SHP77 treated with DMSO at 0.1 percent for 48 hours (cell line): ENCODE data around the gene TENM4.
"Not testable (repeated sequence)": the region's sequence is repeated elsewhere in the genome, so short reads cannot be mapped to it uniquely, and the experiment has no call there.

Experiments used
- DNase-seq: peaks from one replicate; lab custom pipeline; 2025; lab: John Stamatoyannopoulos, UW

TENM4 gene

DNA sequence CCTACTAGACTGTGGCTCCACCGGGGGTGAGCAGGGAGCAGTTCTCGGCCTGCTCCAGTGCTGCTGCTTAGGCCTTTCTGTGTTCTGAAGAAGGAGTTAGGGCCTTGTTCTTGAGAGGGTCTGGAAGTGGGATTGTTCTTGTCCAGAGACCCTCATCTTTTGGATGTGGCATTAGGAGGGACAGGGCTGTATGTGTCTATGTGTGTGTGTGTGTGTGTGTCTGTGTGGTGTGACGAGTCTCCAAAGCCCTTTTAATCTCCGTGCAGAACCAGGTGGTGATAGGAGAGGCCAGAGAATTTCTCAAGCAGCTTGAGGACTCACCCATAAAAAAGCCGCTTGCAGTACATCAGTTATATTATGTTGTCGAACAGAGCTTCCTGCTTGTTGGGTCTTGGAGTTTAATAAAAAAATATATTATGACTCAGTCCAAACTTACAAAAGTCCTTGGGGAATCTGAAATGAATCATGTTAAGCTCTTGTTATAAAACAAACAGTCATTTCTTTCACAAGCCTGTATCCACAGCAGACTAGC lies 196.5 kb downstream of the TENM4 start:
- DNase-seq: no peak

- DNase-seq: no peak
These were observed 197.2 kb downstream of the TENM4 start for GRCh38 chr11:79243422-79244210.

GRCh38 chr11:79242616-79243015 lies 198.2 kb downstream of the TENM4 start:
- DNase-seq: no peak

DNA sequence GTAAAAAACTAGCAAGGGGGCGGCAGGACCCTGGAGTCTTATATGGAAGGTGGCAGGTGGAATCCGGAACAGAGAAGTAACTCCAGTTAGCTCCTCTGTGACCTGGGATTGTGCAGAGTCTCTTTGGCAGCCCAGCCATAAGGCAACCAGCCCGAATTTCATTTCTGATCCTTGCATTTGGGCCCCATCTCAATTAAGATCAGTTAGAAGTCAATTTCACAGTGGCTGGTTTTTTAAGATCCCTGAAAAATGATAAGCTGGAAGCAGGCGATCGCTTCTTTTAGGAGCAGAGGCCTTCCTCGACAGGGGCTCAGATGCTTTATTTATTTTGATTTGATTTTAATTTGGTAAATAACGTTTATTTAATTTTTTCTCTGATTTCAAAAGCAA lies 199.0 kb downstream of the TENM4 start:
- DNase-seq: no peak

DNA sequence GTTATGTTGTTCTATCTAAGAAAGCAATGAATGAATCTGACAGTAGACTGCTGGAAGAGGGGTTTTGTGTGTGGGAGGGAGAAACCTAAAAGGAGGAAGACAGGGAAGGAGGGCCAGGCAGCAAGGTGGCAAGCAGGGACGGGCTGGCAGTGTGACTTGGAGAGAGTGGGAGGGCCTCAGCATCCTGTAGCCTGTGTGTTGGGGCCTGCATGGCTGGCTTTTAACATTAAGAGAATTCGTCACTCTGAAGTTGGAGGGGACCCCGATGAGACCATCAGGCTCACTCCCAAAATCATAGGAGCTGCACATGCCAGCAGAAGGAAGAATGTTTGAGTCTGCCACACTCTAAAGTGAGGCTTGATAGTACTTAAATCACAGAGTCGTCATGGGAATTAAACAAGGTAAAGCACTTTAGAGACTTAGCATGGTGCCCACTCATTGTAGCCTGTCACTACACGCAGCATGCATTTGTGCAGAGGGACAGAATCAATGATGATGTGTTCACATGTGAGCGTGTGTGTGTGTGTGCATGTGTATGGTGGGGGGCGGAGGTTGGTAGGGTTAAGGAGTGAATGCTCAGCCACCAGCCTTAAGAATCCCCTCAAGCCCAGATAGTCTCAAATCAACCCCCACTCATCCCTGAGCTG lies 199.5 kb downstream of the TENM4 start:
- no peak for DNase-seq

DNA sequence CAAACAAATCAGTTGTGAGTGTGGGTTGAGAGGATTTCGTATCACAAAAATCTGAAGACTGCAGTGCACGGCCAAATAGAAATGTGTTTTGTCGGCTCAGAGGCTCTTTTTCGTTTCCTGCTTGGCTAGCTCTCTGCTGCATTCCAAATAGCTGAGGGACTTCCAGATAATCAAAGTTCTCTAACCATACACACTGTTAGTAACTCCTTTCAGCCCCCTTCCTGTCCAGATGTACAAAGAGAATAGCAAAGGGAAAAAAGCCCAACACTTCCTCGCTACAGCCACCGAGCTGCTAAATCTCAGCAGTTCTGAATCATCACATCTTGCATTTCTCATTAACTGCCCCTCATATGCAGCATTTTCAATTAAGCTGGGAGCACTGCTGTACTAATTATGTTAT lies 203.1 kb downstream of the TENM4 start:
- no peak for DNase-seq

DNA sequence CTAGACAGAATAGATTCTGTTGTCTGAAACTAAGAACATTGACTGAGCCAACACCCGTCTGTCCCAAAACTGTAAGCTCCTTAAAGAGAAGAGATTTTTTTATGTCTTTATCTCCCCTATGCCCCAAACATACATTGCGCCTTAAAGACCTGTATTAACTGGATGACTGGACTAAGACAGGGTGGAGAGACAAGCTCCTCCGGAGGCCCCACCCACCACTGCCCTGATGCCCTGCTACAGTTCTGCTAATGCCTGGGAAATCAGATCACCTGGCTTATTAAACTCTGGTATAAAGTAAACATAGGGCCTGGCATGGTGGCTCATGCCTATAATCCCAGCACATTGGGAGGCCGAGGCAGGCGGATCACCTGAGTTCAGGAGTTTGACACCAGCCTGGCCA lies 203.7 kb downstream of the TENM4 start:
- DNase-seq: no peak

- DNase-seq: no peak
These were observed 204.3 kb downstream of the TENM4 start for GRCh38 chr11:79236541-79236971.

DNA sequence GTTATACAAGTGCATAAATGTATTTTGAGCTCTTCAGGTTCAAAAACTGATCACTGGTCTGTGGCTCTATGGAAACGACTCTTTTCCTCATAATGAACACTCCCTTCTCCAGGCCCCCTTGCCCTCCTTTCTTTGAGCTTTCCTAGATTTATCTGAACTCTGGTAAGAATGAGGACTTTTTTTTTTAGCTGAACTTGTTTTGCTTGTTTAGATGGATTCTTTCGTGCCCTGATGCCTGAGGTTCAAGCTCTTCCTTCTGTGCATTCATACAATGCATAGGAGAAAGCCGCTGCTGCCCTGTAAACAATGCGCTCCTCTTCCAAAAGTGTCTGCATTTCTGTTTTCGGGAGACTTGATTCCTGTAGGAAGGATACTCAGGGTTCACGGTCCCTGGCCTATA lies 205.1 kb downstream of the TENM4 start:
- no peak for DNase-seq

GRCh38 chr11:79232346-79232745 lies 208.5 kb downstream of the TENM4 start:
- DNase-seq: no peak

DNA sequence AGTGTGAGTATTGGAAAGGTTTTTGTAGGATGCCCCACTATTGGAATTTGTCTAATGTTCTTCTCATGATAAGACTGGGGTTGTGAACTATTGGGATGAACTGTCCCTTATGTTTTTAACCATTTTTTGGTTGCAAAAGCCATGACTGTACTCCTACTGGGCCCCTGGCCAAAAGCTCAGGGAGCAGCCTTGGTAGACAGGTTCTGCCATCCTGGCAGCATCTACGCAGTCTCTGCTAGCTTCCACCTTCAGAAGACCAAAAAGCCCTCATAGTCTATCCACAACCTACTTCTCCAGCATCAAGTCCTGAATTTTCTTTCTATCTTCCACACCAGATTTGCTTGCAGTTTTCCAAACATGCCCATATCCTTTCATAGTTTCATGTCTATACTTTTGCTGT lies 211.8 kb downstream of the TENM4 start:
- DNase-seq: no peak

DNA sequence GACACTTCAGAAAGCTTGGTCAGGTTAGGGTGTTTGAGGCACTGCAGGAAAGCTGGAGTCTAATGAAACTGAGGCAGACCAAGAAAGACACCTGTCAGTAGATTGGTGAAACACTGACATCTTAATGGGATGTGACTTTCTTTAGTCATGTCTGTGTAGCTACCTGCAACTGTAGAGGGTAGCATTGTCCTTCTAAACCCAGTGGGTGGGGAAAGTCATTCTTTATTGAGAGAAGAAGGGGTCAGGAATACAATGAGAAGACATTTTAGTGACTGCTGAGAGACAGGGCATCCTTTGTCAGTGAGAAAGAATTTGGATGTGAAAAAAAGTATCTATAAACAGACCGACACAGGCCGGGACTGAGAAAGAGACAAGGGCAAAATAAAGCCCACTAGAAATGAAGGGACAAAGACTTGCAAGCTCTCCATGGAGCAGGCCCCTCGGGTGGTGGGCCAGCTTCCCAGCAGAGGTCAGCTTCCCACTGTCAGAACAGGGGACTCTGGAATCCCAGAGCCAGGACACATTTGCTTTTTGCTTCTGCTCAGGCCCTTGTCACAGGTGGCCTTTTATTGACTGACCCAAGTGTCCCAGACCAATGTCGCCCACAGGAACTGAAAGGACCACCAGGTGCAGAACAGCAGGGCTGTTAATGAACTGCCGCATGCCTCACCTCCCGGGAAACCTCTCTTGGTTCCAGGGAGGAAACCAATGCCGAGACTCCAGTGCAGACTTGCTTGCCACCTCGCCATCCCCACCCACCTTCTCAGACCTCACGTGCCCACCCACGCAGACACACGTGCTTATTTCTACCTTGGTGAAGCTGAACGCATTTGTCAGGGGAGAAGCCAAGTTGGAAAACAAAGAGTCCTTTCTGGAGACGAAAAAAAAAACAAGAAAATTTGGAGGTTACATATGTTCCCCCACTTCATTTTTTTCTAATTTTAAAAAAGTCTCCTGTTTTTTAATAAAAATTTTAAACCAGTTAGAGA lies 212.8 kb downstream of the TENM4 start:
- DNase-seq: no peak

- DNase-seq: no peak
These were observed 213.5 kb downstream of the TENM4 start for GRCh38 chr11:79227308-79227707.

- no peak for DNase-seq
These were observed 214.7 kb downstream of the TENM4 start for GRCh38 chr11:79226126-79226525.

DNA sequence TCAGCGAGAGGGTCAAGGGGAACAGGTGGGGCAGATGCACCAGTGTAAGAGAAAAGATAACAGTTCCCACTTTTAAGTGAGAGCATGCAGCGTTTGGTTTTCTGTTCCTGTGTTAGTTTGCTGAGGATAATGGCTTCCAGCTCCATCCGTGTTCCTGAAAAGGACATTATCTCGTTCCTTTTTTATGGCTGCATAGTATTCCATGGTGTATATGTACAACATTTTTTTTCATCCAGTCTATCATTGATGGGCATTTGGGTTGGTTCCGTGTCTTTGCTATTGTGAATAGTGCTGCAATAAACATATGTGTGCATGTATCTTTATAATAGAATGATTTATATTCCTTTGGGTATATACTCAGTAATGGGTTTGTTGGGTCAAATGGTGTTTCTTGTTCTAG lies 218.7 kb downstream of the TENM4 start:
- not testable (repeated sequence) for DNase-seq

- DNase-seq: no peak
These were observed 219.2 kb downstream of the TENM4 start for GRCh38 chr11:79221444-79222130.

DNA sequence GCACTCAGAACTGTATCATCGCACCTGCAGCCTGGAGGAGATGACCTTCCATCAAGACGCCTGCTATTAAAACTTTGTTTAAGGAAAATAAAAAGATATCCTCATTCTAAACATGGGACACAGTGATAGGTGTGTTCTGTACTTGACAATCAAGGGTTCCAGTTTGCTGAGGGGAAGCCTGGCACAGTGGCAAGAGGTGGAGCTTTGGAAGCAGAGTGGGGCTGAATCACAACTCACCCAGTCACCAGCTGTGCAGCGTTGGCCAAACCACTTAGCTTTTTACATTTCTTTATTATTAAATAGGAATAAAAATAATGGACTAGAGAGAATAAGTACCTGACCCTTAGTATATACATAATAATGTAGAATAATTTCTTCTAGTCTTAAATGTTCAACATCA lies 220.7 kb downstream of the TENM4 start:
- no peak for DNase-seq

GRCh38 chr11:79219186-79220045 lies 221.4 kb downstream of the TENM4 start:
- no peak for DNase-seq

- no peak for DNase-seq
These were observed 228.1 kb downstream of the TENM4 start for GRCh38 chr11:79212741-79213190.

- DNase-seq: no peak
These were observed 231.1 kb downstream of the TENM4 start for GRCh38 chr11:79209540-79210266.
